NCI-H2029 (cell line): ENCODE data around the gene UGT1A10.
"Not testable (repeated sequence)": the region's sequence is repeated elsewhere in the genome, so short reads cannot be mapped to it uniquely, and the experiment has no call there.

Experiments used
- DNase-seq: peaks from one replicate; lab custom pipeline; 2025; lab: John Stamatoyannopoulos, UW

The UGT1A10 gene

GRCh38 chr2:233655943-233656342 lies 19.7 kb downstream of the UGT1A10 start:
- DNase-seq, result not testable (repeated sequence)

GRCh38 chr2:233656443-233656842 lies 20.2 kb downstream of the UGT1A10 start:
- DNase-seq, result no peak

GRCh38 chr2:233658610-233659009 lies 22.4 kb downstream of the UGT1A10 start:
- DNase-seq, result no peak

GRCh38 chr2:233663911-233664310 lies 27.7 kb downstream of the UGT1A10 start:
- no peak for DNase-seq

- DNase-seq, result no peak
These were observed 32.5 kb downstream of the UGT1A10 start for GRCh38 chr2:233668605-233669260.

- no peak for DNase-seq
These were observed 35.3 kb downstream of the UGT1A10 start, which contains the start of gene UGT1A9 for GRCh38 chr2:233671290-233672161. Gene UGT1A9 (plus strand): TSS chr2:233671898. CDS start chr2:233671935, 37 bp downstream.

- no peak for DNase-seq
These were observed 36.6 kb downstream of the UGT1A10 start for GRCh38 chr2:233672886-233673285.

GRCh38 chr2:233673896-233674295 lies 37.6 kb downstream of the UGT1A10 start:
- DNase-seq, result no peak

- DNase-seq, result no peak
These were observed 38.1 kb downstream of the UGT1A10 start for GRCh38 chr2:233674314-233674713.

- DNase-seq, result no peak
These were observed 38.7 kb downstream of the UGT1A10 start for GRCh38 chr2:233674995-233675394.

GRCh38 chr2:233676046-233676445 lies 39.8 kb downstream of the UGT1A10 start:
- no peak for DNase-seq

GRCh38 chr2:233679196-233679595 lies 42.9 kb downstream of the UGT1A10 start:
- no peak for DNase-seq

GRCh38 chr2:233680361-233681045 lies 44.3 kb downstream of the UGT1A10 start:
- no peak for DNase-seq

GRCh38 chr2:233681521-233682099 lies 45.4 kb downstream of the UGT1A10 start, which contains the start of gene UGT1A7:
Gene UGT1A7 (plus strand): TSS chr2:233681901. CDS start chr2:233681938, 37 bp downstream.
- DNase-seq, result no peak

- no peak for DNase-seq
These were observed 48.4 kb downstream of the UGT1A10 start for GRCh38 chr2:233684640-233685039.

- DNase-seq, result no peak
These were observed 50.7 kb downstream of the UGT1A10 start for GRCh38 chr2:233686928-233687327.

GRCh38 chr2:233688341-233688740 lies 52.1 kb downstream of the UGT1A10 start:
- DNase-seq, result no peak

GRCh38 chr2:233689031-233689430 lies 52.8 kb downstream of the UGT1A10 start:
- DNase-seq, result no peak

- no peak for DNase-seq
These were observed 53.3 kb downstream of the UGT1A10 start for GRCh38 chr2:233689501-233689900.

- no peak for DNase-seq
These were observed 54.2 kb downstream of the UGT1A10 start for GRCh38 chr2:233690444-233690843.

- no peak for DNase-seq
These were observed 55.5 kb downstream of the UGT1A10 start for GRCh38 chr2:233691443-233692433.
